Frontal cortex (tissue), 4 donors: Measurements from ENCODE around the gene WNK4. TPM values are rescaled to one million over a fixed set of nuclear protein-coding genes. Genes with fewer than 3 reads are reported as not detected.
"Not testable (repeated sequence)": the region's sequence is repeated elsewhere in the genome, so short reads cannot be mapped to it uniquely, and the experiment has no call there.

Source experiments
- DNase-seq, 2 donors: peaks; one replicate each; pipeline ENCODE4 v3.0.0; 2012; ENCODE audit warnings: low spot score in 2 of 2
- FAIRE-seq: peaks from 2 replicates; lab custom pipeline; 2012; peaks lifted over from hg19 to GRCh38; lab: Jason Lieb, UNC
- total RNA-seq: library from RNA; depleted of rRNA; stranded (reverse); fragments of >200 nt; gene quantifications from one replicate; pipeline ENCODE4 v1.2.3, GENCODE V29; 2014
- donor health status: control.
- donor health status: control.
- donor health status: control.

The WNK4 gene
- 0.41 TPM for total RNA-seq

DNA sequence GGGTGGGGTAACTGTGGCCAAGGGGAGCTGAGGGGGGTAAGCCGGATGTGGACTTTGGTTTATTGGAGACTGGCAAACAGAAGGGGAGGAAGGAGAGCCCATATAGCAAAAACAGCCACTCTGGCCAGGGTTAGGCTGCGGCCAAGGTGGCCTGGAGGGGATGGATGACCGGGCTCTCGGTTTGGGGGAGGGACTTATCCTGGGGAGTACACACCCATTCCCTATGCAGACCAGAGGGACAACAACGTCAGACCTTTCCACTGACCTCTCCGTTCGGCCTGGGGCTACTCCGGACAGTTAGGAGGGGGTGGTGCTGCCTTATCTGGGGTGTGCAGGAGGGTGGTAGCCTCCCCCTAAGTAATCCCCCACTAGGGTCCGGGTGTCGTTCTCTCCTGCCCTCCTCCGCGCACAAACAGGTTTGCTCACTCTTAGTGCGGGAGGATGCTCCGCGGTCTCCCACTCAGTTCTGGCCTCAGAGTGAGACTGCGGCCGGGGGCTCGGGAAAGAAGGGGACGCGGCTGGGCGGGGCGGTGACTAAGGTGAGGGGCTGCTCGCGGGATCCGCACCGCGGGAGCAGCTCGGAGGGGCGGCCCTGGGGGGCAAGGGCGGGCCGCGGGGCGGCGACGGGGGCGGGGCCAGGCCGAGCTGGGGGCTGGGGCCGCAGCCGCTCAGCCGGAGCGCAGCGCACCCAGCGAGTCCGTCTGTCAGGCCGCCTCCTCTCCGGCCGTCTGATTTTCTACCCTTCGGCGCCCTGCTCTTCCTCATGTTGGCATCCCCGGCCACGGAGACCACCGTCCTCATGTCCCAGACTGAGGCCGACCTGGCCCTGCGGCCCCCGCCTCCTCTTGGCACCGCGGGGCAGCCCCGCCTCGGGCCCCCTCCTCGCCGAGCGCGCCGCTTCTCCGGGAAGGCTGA, at the start of gene WNK4:
Gene WNK4, plus strand, starts transcription at position 675 of the 915 bp plus-strand sequence. Its CDS starts 89 bp downstream, at position 764.
- DNase-seq (no peak), FAIRE-seq (no peak)

DNA sequence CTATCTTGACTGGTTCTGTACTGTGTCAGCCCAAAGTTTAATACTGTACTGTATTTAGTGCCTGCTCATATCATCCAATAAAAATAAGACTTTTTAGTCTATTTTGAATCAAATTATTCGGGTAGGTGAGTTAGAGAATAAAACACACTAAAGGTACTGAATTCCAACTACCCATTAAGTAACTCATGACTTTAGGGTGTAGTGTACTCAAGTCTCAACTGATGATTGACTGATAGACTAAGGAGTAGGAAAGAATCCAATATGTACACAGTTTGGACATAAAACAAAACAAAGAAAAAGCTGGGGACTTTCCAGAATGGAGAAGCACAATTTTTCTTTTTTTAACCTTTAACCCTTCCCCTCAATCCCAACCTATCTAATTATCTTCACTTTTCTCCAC, 39.7 kb upstream of the WNK4 start:
- FAIRE-seq (no peak), DNase-seq (no peak)

DNA sequence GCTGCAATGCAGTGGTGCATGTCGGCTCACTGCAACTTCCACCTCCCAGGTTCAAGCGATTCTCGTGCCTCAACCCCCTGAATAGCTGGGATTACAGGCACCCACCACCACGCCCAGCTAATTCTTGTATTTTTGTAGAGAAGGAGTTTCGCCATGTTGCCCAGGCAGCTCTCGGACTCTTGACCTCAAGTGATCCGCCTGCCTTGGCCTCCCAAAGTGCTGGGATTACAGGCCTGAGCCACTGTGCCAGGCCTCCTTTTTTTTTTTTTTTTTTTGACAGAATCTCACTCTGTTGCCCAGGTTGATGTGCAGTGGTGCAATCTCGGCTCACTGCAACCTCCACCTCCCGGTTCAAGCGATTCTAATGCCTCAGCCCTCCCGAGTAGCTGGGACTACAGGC, 37.5 kb upstream of the WNK4 start:
- not testable (repeated sequence) for FAIRE-seq, DNase-seq

DNA sequence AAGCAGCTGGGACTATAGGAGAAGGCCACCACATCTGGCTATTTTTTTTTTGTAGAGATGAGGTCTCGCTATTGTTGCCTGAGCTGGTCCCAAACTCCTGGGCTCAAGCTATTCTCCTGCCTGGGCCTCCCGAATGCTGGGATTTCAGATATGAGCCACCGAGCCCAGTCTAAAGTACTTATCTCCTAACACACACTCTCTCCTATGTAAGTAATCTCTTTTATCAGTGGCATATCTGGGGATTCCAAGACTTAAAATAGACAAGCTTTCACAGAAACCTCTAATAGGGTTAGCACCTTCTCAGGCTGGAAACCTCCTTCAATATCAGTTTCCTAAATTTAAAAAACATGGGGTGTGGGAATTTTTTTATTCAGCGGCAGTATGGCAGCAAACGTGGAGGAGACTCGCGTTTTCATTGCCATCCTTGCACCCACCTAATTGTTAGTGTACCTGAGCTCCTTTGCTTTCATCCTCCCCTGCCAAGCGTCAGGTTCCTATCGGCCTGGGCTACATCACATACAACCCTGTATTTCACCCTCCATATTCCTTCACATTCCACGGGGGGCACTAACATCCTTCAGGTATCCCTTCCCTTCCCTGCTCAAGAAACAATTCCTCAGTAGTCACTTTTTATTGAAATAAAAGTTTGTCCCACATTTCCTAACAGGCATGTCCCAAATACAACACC, 36.7 kb upstream of the WNK4 start:
- DNase-seq (peak in 1 of 2 donors; percentile 32), FAIRE-seq (no peak)

GRCh38 chr17:42744283-42744805, 36.1 kb upstream of the WNK4 start:
- FAIRE-seq, result no peak
- peak; percentile 60 to 63 for DNase-seq

DNA sequence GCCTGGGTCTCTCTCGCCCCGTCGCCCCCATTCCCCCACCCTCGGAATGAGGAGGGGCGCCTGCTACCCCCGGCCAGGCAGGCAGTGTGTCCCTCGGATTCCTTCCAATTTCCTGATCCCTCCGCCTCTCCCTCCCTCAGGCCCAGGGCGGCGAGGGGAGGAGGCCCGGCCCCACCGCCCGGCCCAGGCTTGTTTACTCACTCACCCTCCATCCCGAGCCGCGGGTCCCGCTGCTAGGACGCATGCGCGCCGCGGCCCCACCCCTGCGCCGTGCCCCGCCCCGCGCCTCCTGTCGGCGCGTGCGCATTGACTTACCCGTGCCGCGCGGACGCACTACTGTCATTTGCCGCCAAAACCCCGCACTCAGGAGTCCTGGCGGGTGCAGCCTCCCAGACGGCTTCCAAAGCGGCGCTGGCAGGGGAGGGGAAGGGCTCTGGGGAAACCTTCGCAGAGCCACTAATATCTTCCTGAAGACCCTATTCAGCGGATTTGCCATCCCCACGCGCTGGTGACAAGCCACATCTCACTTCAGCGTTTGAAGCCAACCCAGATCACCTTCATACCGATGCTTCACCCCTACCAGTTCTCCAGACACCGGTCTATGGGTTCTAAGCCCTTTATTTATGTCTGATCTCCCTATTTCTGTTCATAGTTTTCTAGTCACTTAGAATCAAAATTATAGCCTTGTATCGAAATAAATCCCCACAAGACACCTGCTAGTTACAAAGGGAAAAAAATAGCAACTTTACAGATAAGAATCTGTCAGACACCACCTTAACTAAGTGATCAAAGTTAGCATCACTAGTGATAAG, 35.4 kb upstream of the WNK4 start, which contains the start of gene EZH1:
Gene EZH1, minus strand, starts transcription at position 235 of the 812 bp plus-strand sequence. CDS start 16,099 bp downstream, outside the sequence.
- DNase-seq (peak; percentile 97 to 98), FAIRE-seq (no peak)

GRCh38 chr17:42748202-42748907, 32.1 kb upstream of the WNK4 start:
- no peak for FAIRE-seq

DNA sequence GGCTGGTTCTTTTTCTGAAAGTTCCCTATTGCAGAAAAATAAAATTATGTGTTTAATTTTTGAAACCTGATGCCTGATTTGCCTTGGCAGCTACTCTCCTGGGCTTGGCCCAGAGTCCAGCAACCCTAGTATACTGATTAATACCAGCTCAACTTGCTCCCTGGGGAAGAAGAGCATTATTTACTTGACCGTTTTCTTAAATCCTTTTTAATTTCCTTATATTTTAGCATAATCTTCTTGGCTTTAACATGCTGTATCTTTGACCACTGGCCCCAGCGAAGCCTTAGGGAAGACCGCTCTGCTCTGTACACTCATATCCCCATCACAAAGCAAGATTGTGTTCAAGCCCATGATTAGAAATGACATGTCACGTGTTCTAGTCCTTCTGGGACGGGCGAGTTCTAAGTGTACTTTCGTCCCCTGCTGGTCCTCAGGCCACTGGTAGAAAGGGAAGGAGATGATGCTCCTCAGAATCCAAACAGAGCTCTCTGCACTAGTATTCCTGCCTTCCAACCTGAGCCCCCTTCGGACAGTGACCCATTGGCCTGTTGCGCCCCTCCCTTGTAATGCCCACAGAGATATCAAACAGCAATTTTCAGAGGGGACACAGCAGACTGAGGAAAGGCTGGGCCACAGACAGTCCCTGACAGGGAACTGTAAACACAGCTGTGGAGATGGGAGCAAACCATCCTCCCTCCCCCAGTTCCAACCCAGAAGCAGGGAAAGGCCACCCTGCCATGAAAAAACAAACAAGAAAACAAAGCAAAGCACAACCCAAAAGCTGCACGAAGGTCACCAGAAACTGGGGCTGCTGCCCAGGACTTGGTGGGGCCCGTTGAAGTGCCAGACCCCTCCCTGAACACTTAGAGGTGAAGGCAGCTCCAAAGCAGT, 31.3 kb upstream of the WNK4 start:
- FAIRE-seq (no peak), DNase-seq (no peak)

More at GRCh38 chr17:42748202-42748907, 32.1 kb upstream of the WNK4 start:
- DNase-seq, result no peak

GRCh38 chr17:42750739-42751344, 29.6 kb upstream of the WNK4 start:
- DNase-seq (no peak), FAIRE-seq (no peak)

DNA sequence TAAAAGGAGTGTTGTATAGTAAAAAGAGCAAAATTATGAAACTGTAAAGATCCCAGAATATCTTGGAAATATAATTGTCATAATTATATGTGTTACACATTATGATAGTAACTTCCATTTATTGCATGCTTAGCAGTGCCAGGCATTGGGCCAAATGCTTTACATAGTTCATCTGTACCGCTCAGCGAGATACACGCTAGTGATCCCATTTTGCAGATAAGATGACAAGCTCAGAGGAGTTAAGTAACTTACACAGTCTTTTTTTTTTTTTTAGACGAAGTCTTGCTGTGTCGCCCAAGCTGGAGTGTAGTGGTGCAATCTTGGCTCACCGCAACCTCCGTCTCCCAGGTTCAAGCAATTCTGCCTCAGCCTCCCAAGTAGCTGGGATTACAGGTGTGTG, 28.8 kb upstream of the WNK4 start:
- no peak for DNase-seq
- FAIRE-seq, result no peak

DNA sequence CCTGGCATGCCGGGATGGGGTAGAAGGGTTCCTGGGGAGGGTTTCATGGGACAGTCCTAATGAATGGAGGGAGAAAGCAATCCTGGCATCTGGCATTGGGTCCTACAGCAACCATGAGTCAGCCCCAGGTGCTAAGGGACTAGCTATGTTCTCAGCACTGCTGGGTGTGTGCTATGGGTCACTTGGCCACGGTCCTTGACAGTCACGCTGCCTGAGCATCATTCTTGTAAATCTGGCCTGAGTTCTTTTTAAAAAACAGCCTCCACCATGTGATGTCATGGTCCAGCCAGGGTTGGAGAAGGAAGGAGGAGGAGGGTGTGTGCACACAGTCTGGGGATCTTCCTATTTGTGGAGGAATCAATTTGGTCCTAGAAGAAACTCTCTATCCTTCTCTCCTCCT, 25.6 kb upstream of the WNK4 start:
- FAIRE-seq, result no peak
- no peak for DNase-seq

DNA sequence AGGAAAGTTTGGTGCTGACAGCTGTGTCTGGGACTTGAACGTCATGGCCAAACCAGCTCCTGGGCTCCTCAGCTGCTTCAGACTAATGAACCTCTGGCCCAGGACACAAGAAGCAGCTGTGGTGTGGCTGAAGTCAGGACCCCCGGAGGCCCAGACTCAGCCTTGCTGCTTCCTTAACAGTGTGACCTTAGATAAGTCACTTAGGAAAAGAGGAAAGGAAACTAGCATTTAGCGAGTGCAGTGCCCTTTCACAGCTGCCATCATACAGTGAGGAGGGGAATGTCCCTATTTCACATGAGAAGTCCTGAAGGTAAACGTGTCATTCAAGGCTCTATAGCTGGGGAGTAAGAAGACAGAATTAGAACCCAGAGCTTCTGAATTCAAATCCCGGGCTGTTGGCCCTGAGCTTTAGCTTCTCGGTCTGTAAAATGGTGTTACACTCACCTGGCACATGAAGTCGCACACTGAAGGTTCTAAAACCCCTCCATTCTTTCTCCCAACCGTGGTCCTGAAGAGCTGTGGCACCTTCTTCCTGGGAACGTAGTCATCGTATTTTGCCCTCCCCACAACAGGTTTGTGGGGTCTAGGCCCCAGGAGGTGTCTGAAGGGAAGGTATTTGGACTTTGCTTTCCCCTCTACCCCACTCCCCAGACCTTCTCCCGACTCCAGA, 20.3 kb upstream of the WNK4 start:
- FAIRE-seq (no peak), DNase-seq (no peak)

- FAIRE-seq (no peak), DNase-seq (peak in 1 of 2 donors; percentile 52)
These were observed 19.5 kb upstream of the WNK4 start, which contains the start of gene RAMP2 for GRCh38 chr17:42760652-42761581. RAMP2 (plus strand) TSS chr17:42761227; CDS start chr17:42761262, 35 bp downstream.

GRCh38 chr17:42761638-42762037, 18.8 kb upstream of the WNK4 start:
- FAIRE-seq (no peak), DNase-seq (no peak)

DNA sequence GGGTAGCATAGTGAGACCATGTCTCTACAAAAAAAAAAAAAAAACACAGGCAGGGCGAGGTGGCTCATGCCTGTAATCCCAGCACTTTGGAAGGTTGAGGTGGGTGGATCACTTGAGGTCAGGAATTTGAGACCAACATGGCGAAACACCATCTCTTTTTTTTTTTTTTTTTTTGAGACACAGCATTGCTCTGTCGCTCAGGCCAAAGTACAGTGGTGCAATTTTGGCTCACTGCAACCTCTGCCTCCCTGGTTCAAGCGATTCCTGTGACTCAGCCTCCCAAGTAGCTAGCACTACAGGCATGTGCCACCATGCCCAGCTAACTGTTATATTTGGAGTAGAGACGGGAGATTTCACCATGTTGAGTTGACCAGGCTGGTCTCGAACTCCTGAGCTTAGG, 14.3 kb upstream of the WNK4 start:
- no peak for FAIRE-seq
- DNase-seq, result no peak

DNA sequence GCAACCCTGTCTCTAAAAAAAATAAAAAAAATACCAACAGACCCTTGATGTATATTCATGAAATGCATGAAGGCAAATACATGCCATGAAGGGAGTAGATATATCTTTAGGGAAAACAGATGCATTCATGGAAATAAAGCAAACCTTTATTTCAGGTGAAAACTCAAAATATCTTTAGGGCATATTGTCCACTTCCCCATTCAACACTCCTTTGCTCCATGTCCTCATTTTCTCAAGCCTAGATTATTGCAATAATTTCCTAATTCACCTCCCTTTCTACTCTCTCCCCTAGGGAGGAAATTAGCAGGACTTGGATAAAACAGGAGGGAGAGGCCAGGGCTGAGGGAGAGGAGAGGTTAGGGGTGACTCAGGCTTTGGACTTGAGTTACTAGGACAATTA, 12.9 kb upstream of the WNK4 start:
- no peak for DNase-seq
- no peak for FAIRE-seq
